Keratinocyte (primary cell): ENCODE data around the gene CA11. TPM values are rescaled to one million over a fixed set of nuclear protein-coding genes. Genes with fewer than 3 reads are reported as not detected.
"Not testable (repeated sequence)": the region's sequence is repeated elsewhere in the genome, so short reads cannot be mapped to it uniquely, and the experiment has no call there.

ENCODE experiments used
- DNase-seq: peaks from one replicate; pipeline ENCODE4 v3.0.0-alpha.2; 2011; ENCODE audit warnings: low read depth, missing footprints, low spot score
- FAIRE-seq: peaks from 2 replicates; lab custom pipeline; 2011; peaks lifted over from hg19 to GRCh38; lab: Jason Lieb, UNC
- H2AFZ ChIP-seq: 2 replicates; pipeline ENCODE4 v1.6.0; 2012; ENCODE audit warnings: low read length, control low read depth, inconsistent platforms; ENCODE audit not compliant: control insufficient read depth
- H3K27ac ChIP-seq: 2 replicates; pipeline ENCODE4 v1.5.1; 2011; ENCODE audit warnings: low read length; ENCODE audit not compliant: control insufficient read depth, insufficient read depth
- H3K27me3 ChIP-seq: 3 replicates; pipeline ENCODE4 v1.6.0; 2011; ENCODE audit warnings: low read length; ENCODE audit not compliant: control insufficient read depth, insufficient read depth; ENCODE audit errors: extremely low read depth
- H3K36me3 ChIP-seq, 2 experiments: 2 replicates in 1 of 2; 3 replicates in 1 of 2; pipeline ENCODE4 v1.5.1; 2011; ENCODE audit warnings: low read length in 2 of 2, mild to moderate bottlenecking in 1 of 2; ENCODE audit not compliant: control insufficient read depth in 2 of 2, insufficient read depth in 2 of 2; ENCODE audit errors: extremely low read depth in 1 of 2
- H3K4me1 ChIP-seq: 3 replicates; pipeline ENCODE4 v1.5.1; 2011; ENCODE audit warnings: low read length; ENCODE audit not compliant: control insufficient read depth, insufficient read depth; ENCODE audit errors: extremely low read depth
- H3K4me2 ChIP-seq: 3 replicates; pipeline ENCODE4 v1.6.0; 2011; ENCODE audit warnings: low read depth, low read length; ENCODE audit not compliant: control insufficient read depth, insufficient read depth; ENCODE audit errors: extremely low read depth
- H3K4me3 ChIP-seq, 3 experiments: fragments of 200-600 bp in 1 of 3; sonication (generic) in 1 of 3; 2 replicates in 2 of 3; 3 replicates in 1 of 3; pipeline ENCODE4 v1.5.1; 2011 to 2016; ENCODE audit warnings: low read length in 3 of 3, mild to moderate bottlenecking in 3 of 3, control low read depth in 2 of 3, inconsistent platforms in 1 of 3, low read depth in 1 of 3, mixed read lengths in 1 of 3, mixed run types in 1 of 3, moderate library complexity in 1 of 3; ENCODE audit not compliant: control insufficient read depth in 2 of 3, insufficient read depth in 2 of 3; ENCODE audit errors: extremely low read depth in 1 of 3
- H3K79me2 ChIP-seq: 2 replicates; pipeline ENCODE4 v1.6.0; 2012; ENCODE audit warnings: low read length; ENCODE audit not compliant: control insufficient read depth, insufficient read depth
- H3K9ac ChIP-seq: 3 replicates; pipeline ENCODE4 v1.6.0; 2011; ENCODE audit warnings: low read length; ENCODE audit not compliant: control insufficient read depth, insufficient read depth; ENCODE audit errors: extremely low read depth
- H3K9me1 ChIP-seq: 3 replicates; pipeline ENCODE4 v1.6.0; 2011; ENCODE audit warnings: low read length; ENCODE audit not compliant: control insufficient read depth, insufficient read depth; ENCODE audit errors: extremely low read depth
- H3K9me3 ChIP-seq: 2 replicates; pipeline ENCODE4 v1.5.1; 2012; ENCODE audit warnings: low read depth, low read length; ENCODE audit not compliant: control insufficient read depth
- H4K20me1 ChIP-seq: 3 replicates; pipeline ENCODE4 v1.6.0; 2011; ENCODE audit warnings: low read length; ENCODE audit not compliant: control insufficient read depth, insufficient read depth; ENCODE audit errors: extremely low read depth
- EZH2 ChIP-seq: IDR thresholded peaks from one replicate; pipeline ENCODE4 v1.6.1; 2012; ENCODE audit warnings: inconsistent platforms, mild to moderate bottlenecking, low read length, moderate library complexity
- dilution Hi-C: fragments of 300-500 bp; cut with MboI; formaldehyde crosslinking; loops from one replicate; pipeline ENCODE4 v1.7.0; 2020; ENCODE audit warnings: low sequenced_read_pairs; ENCODE audit not compliant: extremely low pct_ligation_motif_present
- polyA plus RNA-seq, 5 experiments: library from polyadenylated mRNA; depleted of rRNA in 3 of 5; stranded (reverse) in 3 of 5; stranded (forward) in 1 of 5; unstranded in 1 of 5; fragments of >200 nt; gene quantifications; 1 replicate in 1 of 5; 2 replicates in 3 of 5; 3 replicates in 1 of 5; pipeline versions ENCODE4 v1.2.1 to v1.2.3, GENCODE V29; 2011 to 2012; ENCODE audit warnings: missing spikeins in 2 of 5, low read depth in 1 of 5, low replicate concordance in 1 of 5
- TF ChIP-seq, protein P1 (sequence below), 3 experiments: IDR thresholded peaks in 1 of 3; conservative IDR thresholded peaks in 1 of 3; optimal IDR thresholded peaks in 1 of 3; 2 replicates in 2 of 3; 3 replicates in 1 of 3; pipeline versions ENCODE3 to v1.5.1; 2011; ENCODE audit warnings: low read length in 3 of 3, mild to moderate bottlenecking in 3 of 3, moderate library complexity in 2 of 3, control low read depth in 1 of 3, inconsistent platforms in 1 of 3; ENCODE audit not compliant: insufficient read depth in 2 of 3; ENCODE audit errors: extremely low read depth in 1 of 3

CA11 gene
- polyA plus RNA-seq, 1 donor (not counting 4 experiments of a cell fraction or from before 2014, with no cell fraction given): 1.6 TPM

DNA sequence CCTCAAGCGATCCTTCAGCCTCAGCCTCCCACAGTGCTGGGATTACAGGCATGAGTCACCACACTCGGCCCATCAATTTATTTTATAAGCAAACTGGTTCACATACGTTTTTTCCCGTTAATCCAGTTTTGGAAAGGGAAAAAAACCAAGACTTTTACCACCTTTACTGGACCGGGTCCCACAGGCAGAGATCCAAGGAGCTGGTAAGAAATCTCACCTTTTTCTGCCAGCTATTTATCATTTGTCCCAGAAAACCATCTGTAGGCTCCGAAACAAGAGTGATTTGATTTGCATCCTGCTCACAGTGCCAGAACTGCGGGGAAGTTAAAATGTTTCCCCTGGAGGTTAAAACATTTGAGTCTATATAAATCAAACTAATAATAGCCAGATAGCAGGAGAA, 43.5 kb upstream of the CA11 start:
- no peak overlapping the region for H2AFZ ChIP-seq
- H3K4me3 ChIP-seq: no peak overlapping the region
- no peak overlapping the region for H3K9ac ChIP-seq
- H3K27me3 ChIP-seq: no peaks in the 10 kb centered on the region
- dilution Hi-C loops: no loop called here
- DNase-seq (no peak), FAIRE-seq (no peak)
- H3K9me3 ChIP-seq: no peaks in the 10 kb centered on the region
- no peak overlapping the region for H3K4me2 ChIP-seq
- no peaks in the 10 kb centered on the region for H3K4me1 ChIP-seq
- no peaks in the 10 kb centered on the region for H4K20me1 ChIP-seq
- no peaks in the 10 kb centered on the region for H3K9me1 ChIP-seq
- H3K79me2 ChIP-seq: no peaks in the 10 kb centered on the region
- no peak overlapping the region for H3K27ac ChIP-seq
- TF ChIP-seq, protein P1, sequence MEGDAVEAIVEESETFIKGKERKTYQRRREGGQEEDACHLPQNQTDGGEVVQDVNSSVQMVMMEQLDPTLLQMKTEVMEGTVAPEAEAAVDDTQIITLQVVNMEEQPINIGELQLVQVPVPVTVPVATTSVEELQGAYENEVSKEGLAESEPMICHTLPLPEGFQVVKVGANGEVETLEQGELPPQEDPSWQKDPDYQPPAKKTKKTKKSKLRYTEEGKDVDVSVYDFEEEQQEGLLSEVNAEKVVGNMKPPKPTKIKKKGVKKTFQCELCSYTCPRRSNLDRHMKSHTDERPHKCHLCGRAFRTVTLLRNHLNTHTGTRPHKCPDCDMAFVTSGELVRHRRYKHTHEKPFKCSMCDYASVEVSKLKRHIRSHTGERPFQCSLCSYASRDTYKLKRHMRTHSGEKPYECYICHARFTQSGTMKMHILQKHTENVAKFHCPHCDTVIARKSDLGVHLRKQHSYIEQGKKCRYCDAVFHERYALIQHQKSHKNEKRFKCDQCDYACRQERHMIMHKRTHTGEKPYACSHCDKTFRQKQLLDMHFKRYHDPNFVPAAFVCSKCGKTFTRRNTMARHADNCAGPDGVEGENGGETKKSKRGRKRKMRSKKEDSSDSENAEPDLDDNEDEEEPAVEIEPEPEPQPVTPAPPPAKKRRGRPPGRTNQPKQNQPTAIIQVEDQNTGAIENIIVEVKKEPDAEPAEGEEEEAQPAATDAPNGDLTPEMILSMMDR (optimal IDR thresholded peaks at IDR 0.05 in 1 of 3, IDR thresholded peaks at IDR 0.05 in 1 of 3, conservative IDR thresholded peaks at IDR 0.05 in 1 of 3; ENCODE audit: extremely low read depth in 1 of 3, insufficient read depth in 2 of 3, low read length in 3 of 3): no peak
- no peak for TF ChIP-seq EZH2
- H3K36me3 ChIP-seq: no peaks in the 10 kb centered on the region

DNA sequence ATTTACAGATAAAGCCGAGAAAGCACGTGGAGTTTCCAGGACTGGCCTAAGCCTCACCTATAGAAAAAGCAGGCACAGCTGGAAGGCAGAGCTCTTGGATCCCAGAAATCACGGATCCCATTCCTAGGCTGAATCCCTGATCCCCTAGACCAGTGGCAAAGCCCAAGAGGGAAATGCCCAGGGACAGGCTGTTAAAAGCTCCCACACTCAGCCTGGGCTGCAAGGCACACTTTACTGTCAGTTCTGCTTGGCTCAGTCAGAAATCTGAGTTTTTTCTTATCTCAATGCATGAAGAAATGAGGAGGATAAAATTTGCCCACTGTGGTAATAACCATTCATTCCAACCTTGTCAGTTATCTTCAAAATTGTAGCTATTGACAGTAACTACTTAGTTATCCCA, 41.8 kb upstream of the CA11 start:
- TF ChIP-seq, protein P1 (optimal IDR thresholded peaks at IDR 0.05 in 1 of 3, IDR thresholded peaks at IDR 0.05 in 1 of 3, conservative IDR thresholded peaks at IDR 0.05 in 1 of 3; ENCODE audit: extremely low read depth in 1 of 3, insufficient read depth in 2 of 3, low read length in 3 of 3): no peak
- TF ChIP-seq EZH2: no peak
- DNase-seq (no peak), FAIRE-seq (no peak)
- Histone ChIP-seq H3K4me2 (no peak overlapping the region), H4K20me1 (no peaks in the 10 kb centered on the region), H3K9me3 (no peaks in the 10 kb centered on the region), H3K36me3 (no peaks in the 10 kb centered on the region), H3K4me1 (no peaks in the 10 kb centered on the region), H3K27ac (no peak overlapping the region), H3K27me3 (no peaks in the 10 kb centered on the region), H2AFZ (no peak overlapping the region), H3K4me3 (no peak overlapping the region), H3K79me2 (no peaks in the 10 kb centered on the region), H3K9ac (no peak overlapping the region), H3K9me1 (no peaks in the 10 kb centered on the region)
- dilution Hi-C loops: no loop called here

DNA sequence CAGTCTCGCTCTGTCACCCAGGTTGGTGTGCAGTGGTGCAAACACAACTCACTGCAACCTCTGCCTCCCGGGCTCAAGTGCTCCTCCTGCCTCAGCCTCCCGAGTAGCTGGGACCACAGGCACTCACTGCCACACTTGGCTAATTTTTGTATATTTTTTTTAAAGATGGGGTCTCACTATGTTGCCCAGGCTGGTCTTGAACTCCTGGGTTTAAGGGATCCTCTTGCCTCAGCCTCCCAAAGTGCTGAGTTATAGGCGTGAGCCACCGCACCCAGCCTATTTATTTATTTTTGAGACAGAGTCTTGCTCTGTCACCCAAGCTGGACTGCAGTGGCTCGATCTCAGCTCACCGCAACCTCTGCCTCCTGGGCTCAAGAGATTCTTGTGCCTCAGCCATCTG, 40.6 kb upstream of the CA11 start:
- not testable (repeated sequence) for H3K9me3 ChIP-seq

More for the DNA sequence above, 40.6 kb upstream of the CA11 start:
- H3K27me3 ChIP-seq, H3K9me1 ChIP-seq, dilution Hi-C loops, FAIRE-seq, H3K4me1 ChIP-seq, H3K4me3 ChIP-seq, H3K4me2 ChIP-seq, H3K79me2 ChIP-seq, H3K27ac ChIP-seq, H3K9ac ChIP-seq, H2AFZ ChIP-seq, H3K36me3 ChIP-seq, H4K20me1 ChIP-seq, DNase-seq: not testable (repeated sequence)
